SK-N-MC (cell line): ENCODE data around the gene ZNF618.

Experiments used
- DNase-seq: peaks from one replicate; pipeline ENCODE4 v3.0.0-alpha.2; 2011; ENCODE audit warnings: low read depth, low spot score
- H3K27ac ChIP-seq: fragments of 200-600 bp; sonication (generic); 2 replicates; pipeline ENCODE4 v1.5.1; 2016; ENCODE audit warnings: mixed run types
- H3K36me3 ChIP-seq: fragments of 200-600 bp; sonication (generic); 2 replicates; pipeline ENCODE4 v1.6.1; 2017; ENCODE audit warnings: antibody characterized with exemption, low read length, mixed read lengths; ENCODE audit not compliant: insufficient read depth
- H3K4me3 ChIP-seq: fragments of 200-600 bp; sonication (generic); 2 replicates; pipeline ENCODE4 v1.5.1; 2016
- H3K9ac ChIP-seq: fragments of 200-600 bp; sonication (generic); 2 replicates; pipeline ENCODE4 v1.8.0; 2017; ENCODE audit warnings: mixed run types, mixed read lengths; ENCODE audit not compliant: insufficient read length
- H3K9me3 ChIP-seq: fragments of 200-600 bp; sonication (generic); 2 replicates; pipeline ENCODE4 v1.6.1; 2017; ENCODE audit warnings: low read depth, mild to moderate bottlenecking, antibody characterized with exemption, low read length, moderate library complexity, mixed read lengths
- EZH2 ChIP-seq: fragments of 200-600 bp; sonication (generic); IDR thresholded peaks from one replicate; pipeline ENCODE4 v1.6.1; 2017; ENCODE audit warnings: antibody characterized with exemption
- FOXP2 ChIP-seq: optimal IDR thresholded peaks from 2 replicates; pipeline ENCODE3; 2011; ENCODE audit warnings: mild to moderate bottlenecking, moderate library complexity; ENCODE audit not compliant: insufficient read depth; ENCODE audit errors: extremely low read length, control extremely low read depth
- POLR2AphosphoS5 ChIP-seq: IDR thresholded peaks from 2 replicates; pipeline ENCODE4 v1.6.1; 2012; ENCODE audit warnings: mild to moderate bottlenecking, low read depth, low read length, borderline replicate concordance

Gene ZNF618

DNA sequence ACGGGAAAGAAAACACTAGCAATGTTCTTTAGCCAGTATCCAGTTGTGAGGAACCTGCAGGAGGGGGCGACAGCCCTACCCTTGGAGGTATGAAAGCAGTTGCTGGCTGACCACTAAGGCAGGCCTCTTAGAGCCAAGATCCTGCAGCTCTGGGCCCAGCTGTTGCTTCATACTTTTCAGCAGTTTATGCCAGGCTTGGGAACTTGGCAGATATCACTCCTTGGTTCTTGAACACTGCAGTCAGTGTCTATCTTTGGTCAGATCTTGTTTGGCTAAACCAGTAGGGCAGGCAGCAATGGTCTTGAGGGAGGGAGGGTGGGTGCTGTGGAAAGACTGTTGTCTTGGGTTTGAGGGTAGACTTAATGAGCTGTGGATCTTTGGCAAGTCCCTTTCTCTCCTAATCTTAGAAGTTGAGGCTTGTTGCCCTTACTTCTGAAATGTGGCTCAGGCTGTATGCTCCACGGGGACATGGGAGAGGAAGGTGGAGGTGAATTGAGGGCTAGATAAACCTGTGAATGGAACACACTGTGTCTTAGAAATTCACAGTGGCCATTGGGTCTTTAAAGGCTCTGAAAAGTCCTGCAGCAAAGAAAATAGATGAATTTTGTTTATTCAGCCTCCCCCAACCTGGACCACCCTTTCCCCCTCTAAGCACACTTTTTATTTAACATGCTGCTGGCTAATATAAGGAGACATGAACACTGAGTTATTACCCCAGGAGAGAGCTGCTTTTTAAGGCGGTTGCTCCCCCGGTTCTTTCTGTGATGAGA, 37.5 kb downstream of the ZNF618 start:
- DNase-seq: no peak
- Histone ChIP-seq H3K27ac (no peak overlapping the region), H3K9ac (no peak overlapping the region), H3K9me3 (no peaks in the 10 kb centered on the region), H3K36me3 (no peaks in the 10 kb centered on the region), H3K4me3 (no peak overlapping the region)
- TF ChIP-seq POLR2AphosphoS5 (no peak), FOXP2 (no peak), EZH2 (no peak)

DNA sequence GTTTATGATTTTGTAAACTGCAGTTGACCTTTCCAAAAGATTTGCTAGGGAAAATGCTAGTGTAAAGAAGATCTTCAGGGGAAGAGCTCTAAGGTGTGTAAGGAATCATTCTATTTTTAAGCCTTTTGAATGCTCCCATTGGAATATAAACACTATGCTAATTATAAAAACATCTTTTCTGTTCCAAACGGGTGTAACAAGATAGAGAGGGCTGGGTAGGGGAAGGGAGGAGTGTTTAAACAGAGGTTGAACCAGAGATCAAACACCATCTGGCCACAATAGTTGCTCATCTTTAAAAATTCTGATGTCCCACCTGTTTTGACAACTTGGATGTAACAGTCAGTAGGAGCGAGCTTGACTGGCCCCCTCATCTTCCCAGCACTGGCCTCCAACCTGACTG, 38.4 kb downstream of the ZNF618 start:
- Histone ChIP-seq H3K27ac (no peak overlapping the region), H3K9ac (no peak overlapping the region), H3K36me3 (no peaks in the 10 kb centered on the region), H3K4me3 (no peak overlapping the region), H3K9me3 (no peaks in the 10 kb centered on the region)
- TF ChIP-seq EZH2 (no peak), FOXP2 (no peak), POLR2AphosphoS5 (no peak)
- no peak for DNase-seq

DNA sequence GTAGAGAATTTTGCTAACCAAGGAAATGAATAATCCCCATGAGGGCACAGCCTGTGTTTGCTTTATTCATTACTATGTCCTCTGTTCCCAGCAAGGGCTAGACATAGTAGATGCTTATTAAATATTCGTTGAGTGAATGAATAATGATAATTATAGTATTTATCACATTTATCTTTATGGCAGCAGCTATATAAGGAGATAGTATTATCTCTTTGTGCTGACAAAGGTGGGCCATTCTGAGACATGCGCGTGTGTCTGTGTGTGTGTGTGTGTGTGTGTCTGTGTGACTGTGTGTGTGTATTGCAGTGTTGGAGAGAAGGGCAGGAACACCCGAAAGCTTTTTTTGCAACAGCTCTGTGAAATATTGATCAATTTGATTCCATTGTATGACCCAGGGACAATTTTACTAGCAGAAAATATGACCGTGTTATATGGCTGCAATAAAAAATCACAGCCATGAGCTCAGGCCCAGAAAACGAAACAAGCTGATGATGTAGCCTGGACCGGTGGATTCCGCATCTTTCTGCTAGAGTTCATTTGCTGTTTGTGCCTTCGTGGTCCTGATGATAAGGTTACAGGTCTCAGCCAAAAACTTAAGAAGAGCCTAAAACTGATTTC, 39.8 kb downstream of the ZNF618 start:
- Histone ChIP-seq H3K4me3 (no peak overlapping the region), H3K36me3 (no peaks in the 10 kb centered on the region), H3K9ac (no peak overlapping the region), H3K9me3 (no peaks in the 10 kb centered on the region), H3K27ac (no peak overlapping the region)
- DNase-seq: no peak
- TF ChIP-seq FOXP2 (no peak), EZH2 (no peak), POLR2AphosphoS5 (no peak)

DNA sequence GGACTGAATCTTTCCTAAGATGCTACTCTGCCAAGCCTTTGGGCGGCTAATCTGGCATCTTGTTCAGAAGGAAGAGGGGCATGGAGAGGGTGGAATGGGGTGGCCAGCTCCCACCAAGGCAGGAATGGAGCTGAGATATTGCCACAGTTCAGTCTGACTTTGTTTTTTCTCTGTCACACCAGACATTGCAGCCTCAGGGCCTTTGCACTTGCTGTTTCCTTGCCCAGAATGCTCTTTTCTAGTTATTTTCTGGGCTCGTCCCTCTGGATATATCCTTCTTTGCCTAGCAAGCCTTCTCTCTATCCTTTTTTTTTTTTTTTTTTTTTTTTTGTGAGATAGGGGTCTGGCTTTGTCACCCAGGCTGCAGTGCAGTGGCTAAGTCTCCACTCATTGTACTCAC, 40.8 kb downstream of the ZNF618 start:
- H3K4me3 ChIP-seq: no peak overlapping the region
- H3K36me3 ChIP-seq: no peaks in the 10 kb centered on the region
- DNase-seq: no peak
- H3K9ac ChIP-seq: no peak overlapping the region
- no peaks in the 10 kb centered on the region for H3K9me3 ChIP-seq
- H3K27ac ChIP-seq: no peak overlapping the region
- TF ChIP-seq FOXP2 (no peak), POLR2AphosphoS5 (no peak), EZH2 (no peak)

DNA sequence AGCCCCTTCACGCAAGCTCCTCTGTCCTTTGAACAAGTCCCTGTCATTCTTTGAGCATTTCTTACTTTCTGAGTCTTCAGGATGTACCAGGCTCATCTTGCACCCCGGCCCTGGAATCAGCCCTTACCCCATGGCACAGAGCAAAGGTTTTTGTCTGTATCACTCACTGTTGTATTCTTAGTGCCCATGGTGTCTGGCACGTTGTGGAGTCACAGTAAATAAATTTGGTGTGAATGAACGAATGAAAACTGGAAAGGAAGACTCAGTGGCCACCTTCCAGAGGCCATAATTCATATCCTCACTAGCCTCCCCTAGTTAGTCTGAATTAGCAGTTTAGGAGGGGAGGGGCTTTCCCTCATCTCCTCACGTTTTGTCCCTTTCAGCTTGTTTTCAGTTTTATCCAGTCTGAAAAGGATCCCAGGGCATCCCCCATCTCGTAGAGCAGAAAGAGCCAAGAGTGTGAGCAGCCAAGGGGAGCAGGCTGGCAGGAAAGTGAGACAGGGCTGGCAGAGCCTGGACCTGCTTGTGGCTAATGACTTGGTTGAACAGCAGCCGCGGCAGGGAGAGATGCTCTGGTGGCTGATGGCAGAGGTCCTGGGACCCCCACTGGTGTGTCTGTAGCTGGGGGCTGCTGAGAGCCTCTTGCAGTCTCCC, 42.7 kb downstream of the ZNF618 start:
- Histone ChIP-seq H3K27ac (no peak overlapping the region), H3K36me3 (no peaks in the 10 kb centered on the region), H3K9me3 (0 out of 2 replicates have a peak, but pooled peaks cover 4% of the 10 kb centered on the region), H3K9ac (no peak overlapping the region), H3K4me3 (no peak overlapping the region)
- no peak for TF ChIP-seq EZH2
- no peak for TF ChIP-seq POLR2AphosphoS5
- no peak for TF ChIP-seq FOXP2
- no peak for DNase-seq

DNA sequence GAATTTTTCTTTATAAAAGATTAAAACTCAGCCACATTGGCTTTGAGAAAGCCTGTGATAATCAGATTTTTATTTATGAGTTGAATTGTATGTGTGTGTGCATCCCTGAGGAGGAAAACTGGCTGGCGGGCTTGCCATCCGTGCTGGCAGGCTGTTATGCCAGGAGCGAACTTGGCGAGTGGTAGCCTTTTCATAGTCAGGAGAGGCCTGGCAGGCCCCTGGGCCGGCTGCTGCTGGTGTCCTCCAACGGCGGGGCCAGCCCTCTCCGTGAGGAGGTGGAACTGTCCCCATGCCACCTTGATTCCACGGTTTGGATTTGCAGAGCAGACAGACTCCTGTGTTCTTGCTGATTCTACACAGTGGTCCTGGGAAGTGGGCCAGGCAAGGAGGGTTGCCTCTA, 43.3 kb downstream of the ZNF618 start:
- Histone ChIP-seq H3K36me3 (no peaks in the 10 kb centered on the region), H3K27ac (no peak overlapping the region), H3K9me3 (0 out of 2 replicates have a peak, but pooled peaks cover 5% of the 10 kb centered on the region), H3K9ac (no peak overlapping the region), H3K4me3 (no peak overlapping the region)
- TF ChIP-seq FOXP2 (no peak), EZH2 (no peak), POLR2AphosphoS5 (no peak)
- no peak for DNase-seq

DNA sequence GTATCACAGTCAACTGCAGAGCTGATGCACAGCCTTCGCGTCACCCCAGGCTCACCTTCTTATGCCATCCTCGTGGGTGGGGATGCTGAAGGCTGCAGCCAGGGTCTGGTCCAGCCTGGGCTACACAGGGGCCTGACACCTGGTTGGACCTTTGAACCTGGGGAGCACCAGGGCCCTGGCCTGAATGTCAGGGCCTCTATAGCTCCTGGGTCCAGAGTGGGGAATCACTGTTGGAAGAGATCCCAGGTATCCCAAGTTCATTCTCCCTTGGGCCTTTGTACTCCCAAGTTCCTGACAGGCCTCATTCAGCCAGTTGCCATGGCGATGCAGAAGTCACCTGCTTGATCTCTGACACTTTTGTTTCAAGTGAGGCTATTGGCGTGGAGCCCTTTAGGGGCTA, 43.8 kb downstream of the ZNF618 start:
- Histone ChIP-seq H3K4me3 (no peak overlapping the region), H3K27ac (no peak overlapping the region), H3K9me3 (0 out of 2 replicates have a peak, but pooled peaks cover 5% of the 10 kb centered on the region), H3K36me3 (no peaks in the 10 kb centered on the region), H3K9ac (no peak overlapping the region)
- no peak for TF ChIP-seq FOXP2
- TF ChIP-seq EZH2: no peak
- DNase-seq: no peak

DNA sequence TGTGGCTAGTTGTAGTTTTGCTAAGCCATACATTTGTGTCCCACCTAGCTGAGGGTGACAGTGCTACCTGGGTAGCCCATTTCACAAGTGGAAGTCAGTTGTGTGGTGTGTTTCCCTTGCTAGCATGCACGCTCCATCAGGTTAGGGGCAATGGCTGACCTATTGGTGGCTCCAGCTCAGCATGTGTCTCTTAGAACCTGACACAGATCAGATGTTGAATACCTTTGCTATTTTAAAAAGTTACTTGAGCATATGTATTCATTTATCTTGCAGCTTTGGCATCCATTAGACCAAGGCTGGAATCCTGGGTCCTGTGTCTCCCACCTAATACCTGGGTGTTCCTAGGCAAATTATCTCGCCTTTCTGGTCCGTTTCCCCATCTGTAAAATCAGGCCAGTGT, 44.8 kb downstream of the ZNF618 start:
- TF ChIP-seq EZH2 (no peak), POLR2AphosphoS5 (no peak), FOXP2 (no peak)

More for the DNA sequence above, 44.8 kb downstream of the ZNF618 start:
- Histone ChIP-seq H3K36me3 (no peaks in the 10 kb centered on the region), H3K9ac (no peak overlapping the region), H3K4me3 (no peak overlapping the region), H3K9me3 (0 out of 2 replicates have a peak, but pooled peaks cover 7% of the 10 kb centered on the region), H3K27ac (no peak overlapping the region)
- DNase-seq: no peak
